Fibroblast of lung (primary cell): Measurements from ENCODE around the gene SAFB2. TPM values are rescaled to one million over a fixed set of nuclear protein-coding genes. Genes with fewer than 3 reads are reported as not detected.
A peak's percentile ranks its signal among the peaks of the same experiment; 100 is the strongest.

Experiments used
- DNase-seq, 2 donors: peaks; one replicate each; pipeline versions ENCODE4 v3.0.0 to v3.0.0-alpha.2; 2010; ENCODE audit warnings: low read depth in 2 of 2
- H2AFZ ChIP-seq: 2 replicates; pipeline ENCODE4 v1.5.1; 2012; ENCODE audit warnings: low read length, control low read depth, inconsistent platforms
- H3K27ac ChIP-seq: 2 replicates; pipeline ENCODE4 v1.5.1; 2011; ENCODE audit warnings: low read length, control low read depth; ENCODE audit not compliant: insufficient read depth
- H3K27me3 ChIP-seq: 2 replicates; pipeline ENCODE4 v1.5.1; 2011; ENCODE audit warnings: mild to moderate bottlenecking, low read length; ENCODE audit not compliant: control insufficient read depth, insufficient read depth
- H3K36me3 ChIP-seq: 2 replicates; pipeline ENCODE4 v1.5.1; 2011; ENCODE audit warnings: low read length; ENCODE audit not compliant: control insufficient read depth, insufficient read depth
- H3K4me1 ChIP-seq: 2 replicates; pipeline ENCODE4 v1.5.1; 2011; ENCODE audit warnings: low read length; ENCODE audit not compliant: control insufficient read depth, insufficient read depth; ENCODE audit errors: extremely low read depth
- H3K4me2 ChIP-seq: 2 replicates; pipeline ENCODE4 v1.5.1; 2011; ENCODE audit warnings: low read length, control low read depth; ENCODE audit not compliant: insufficient read depth; ENCODE audit errors: extremely low read depth
- H3K4me3 ChIP-seq, 4 experiments: fragments of 200-600 bp in 1 of 4; sonication (generic) in 1 of 4; replicated peaks in 1 of 4; 2 replicates each; pipeline ENCODE4 v1.5.1; 2011 to 2016; ENCODE audit warnings: low read length in 4 of 4, low read depth in 3 of 4, mild to moderate bottlenecking in 3 of 4, control low read depth in 2 of 4, inconsistent platforms in 1 of 4, mixed read lengths in 1 of 4; ENCODE audit not compliant: insufficient read depth in 1 of 4; ENCODE audit errors: control extremely low read depth in 1 of 4
- H3K79me2 ChIP-seq: 2 replicates; pipeline ENCODE4 v1.5.1; 2012; ENCODE audit warnings: mild to moderate bottlenecking, low read length, inconsistent platforms; ENCODE audit not compliant: control insufficient read depth, insufficient read depth
- H3K9ac ChIP-seq: 2 replicates; pipeline ENCODE4 v1.5.1; 2011; ENCODE audit warnings: mild to moderate bottlenecking, low read length, control low read depth; ENCODE audit not compliant: insufficient read depth
- H3K9me3 ChIP-seq: 2 replicates; pipeline ENCODE4 v1.5.1; 2012; ENCODE audit warnings: low read depth, low read length; ENCODE audit not compliant: control insufficient read depth, insufficient read depth
- H4K20me1 ChIP-seq: 2 replicates; pipeline ENCODE4 v1.5.1; 2011; ENCODE audit warnings: low read length; ENCODE audit not compliant: control insufficient read depth, insufficient read depth; ENCODE audit errors: extremely low read depth
- EZH2 ChIP-seq: IDR thresholded peaks from 2 replicates; pipeline ENCODE4 v1.5.1; 2012; ENCODE audit warnings: low read length, control low read depth, mild to moderate bottlenecking; ENCODE audit errors: missing control alignments
- polyA plus RNA-seq, 2 donors: library from polyadenylated mRNA; depleted of rRNA in 1 of 2; stranded (reverse) in 1 of 2; unstranded in 1 of 2; fragments of >200 nt; gene quantifications; 2 replicates each; pipeline ENCODE4 v1.2.1, GENCODE V29; 2011 to 2012; ENCODE audit warnings: missing spikeins in 1 of 2
- total RNA-seq: library from RNA; depleted of rRNA; stranded (reverse); fragments of >200 nt; gene quantifications from 2 replicates; pipeline ENCODE4 v1.2.1, GENCODE V29; 2014
- TF ChIP-seq, protein P1 (sequence below), 2 donors: IDR thresholded peaks in 1 of 2; conservative IDR thresholded peaks in 1 of 2; 1 replicate in 1 of 2; 2 replicates in 1 of 2; pipeline ENCODE4 v1.5.1; 2011 to 2012; ENCODE audit warnings: low read length in 2 of 2, control low read depth in 1 of 2, inconsistent platforms in 1 of 2, low read depth in 1 of 2, mild to moderate bottlenecking in 1 of 2

The SAFB2 gene
- total and polyA plus RNA-seq, 2 donors (not counting 1 experiment from before 2014, with no cell fraction given): 16.9 to 35.8 TPM

DNA sequence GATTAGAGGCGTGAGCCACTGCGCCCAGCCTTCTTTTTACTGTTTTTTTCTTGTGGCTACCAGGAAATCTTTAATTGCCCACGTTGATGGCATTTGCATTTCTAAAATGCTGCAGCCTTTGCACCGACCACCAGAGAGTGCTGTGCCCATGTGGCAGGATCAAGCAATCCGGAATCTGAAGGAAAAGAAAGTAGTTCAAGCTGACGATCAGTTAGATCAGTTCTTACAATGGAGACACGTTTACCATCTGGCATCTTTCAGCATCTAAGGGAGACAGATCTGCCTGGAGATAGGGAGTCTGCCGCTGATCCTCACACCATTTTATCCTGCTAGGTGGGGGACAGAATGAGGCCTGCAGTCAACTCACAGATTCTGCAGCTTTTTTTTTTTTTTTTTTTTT is 74.7 kb downstream of the SAFB2 start:
- H4K20me1 ChIP-seq: no peaks in the 10 kb centered on the region
- DNase-seq: peak in 1 of 2 donors; percentile 38
- no peaks in the 10 kb centered on the region for H3K9me3 ChIP-seq
- H3K79me2 ChIP-seq: no peaks in the 10 kb centered on the region
- H3K27me3 ChIP-seq: no peaks in the 10 kb centered on the region
- no peak overlapping the region for H3K4me2 ChIP-seq
- H3K4me3 ChIP-seq: no peak overlapping the region
- H3K27ac ChIP-seq: no peak overlapping the region
- H3K9ac ChIP-seq: no peak overlapping the region
- H2AFZ ChIP-seq: no peak overlapping the region
- H3K4me1 ChIP-seq: no peaks in the 10 kb centered on the region
- no peaks in the 10 kb centered on the region for H3K36me3 ChIP-seq
- TF ChIP-seq, protein P1, sequence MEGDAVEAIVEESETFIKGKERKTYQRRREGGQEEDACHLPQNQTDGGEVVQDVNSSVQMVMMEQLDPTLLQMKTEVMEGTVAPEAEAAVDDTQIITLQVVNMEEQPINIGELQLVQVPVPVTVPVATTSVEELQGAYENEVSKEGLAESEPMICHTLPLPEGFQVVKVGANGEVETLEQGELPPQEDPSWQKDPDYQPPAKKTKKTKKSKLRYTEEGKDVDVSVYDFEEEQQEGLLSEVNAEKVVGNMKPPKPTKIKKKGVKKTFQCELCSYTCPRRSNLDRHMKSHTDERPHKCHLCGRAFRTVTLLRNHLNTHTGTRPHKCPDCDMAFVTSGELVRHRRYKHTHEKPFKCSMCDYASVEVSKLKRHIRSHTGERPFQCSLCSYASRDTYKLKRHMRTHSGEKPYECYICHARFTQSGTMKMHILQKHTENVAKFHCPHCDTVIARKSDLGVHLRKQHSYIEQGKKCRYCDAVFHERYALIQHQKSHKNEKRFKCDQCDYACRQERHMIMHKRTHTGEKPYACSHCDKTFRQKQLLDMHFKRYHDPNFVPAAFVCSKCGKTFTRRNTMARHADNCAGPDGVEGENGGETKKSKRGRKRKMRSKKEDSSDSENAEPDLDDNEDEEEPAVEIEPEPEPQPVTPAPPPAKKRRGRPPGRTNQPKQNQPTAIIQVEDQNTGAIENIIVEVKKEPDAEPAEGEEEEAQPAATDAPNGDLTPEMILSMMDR (conservative IDR thresholded peaks at IDR 0.05 in 1 of 2, IDR thresholded peaks at IDR 0.05 in 1 of 2; ENCODE audit: low read depth in 1 of 2, low read length in 2 of 2): peak; percentile 60 to 62
- TF ChIP-seq EZH2: no peak

DNA sequence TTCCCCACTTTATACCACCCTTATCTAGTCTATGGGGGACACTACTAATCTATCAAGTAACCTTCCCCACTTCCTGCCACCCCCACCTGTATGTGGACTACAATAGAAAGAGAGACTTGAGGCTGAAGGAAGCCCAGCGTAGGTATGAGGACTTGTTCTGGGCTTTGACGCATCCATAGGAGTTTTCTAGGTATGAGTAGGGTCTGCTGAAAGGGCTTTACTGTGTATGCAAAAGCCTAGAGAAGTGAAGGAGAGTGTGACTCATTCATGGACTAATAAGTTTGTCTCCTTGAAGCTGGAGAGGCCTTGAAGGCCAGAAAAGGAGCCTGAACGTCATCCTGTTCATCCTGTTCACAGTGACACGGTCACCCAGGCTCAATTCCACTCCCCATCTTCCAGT is 76.6 kb downstream of the SAFB2 start:
- Histone ChIP-seq H2AFZ (no peak overlapping the region), H3K36me3 (no peaks in the 10 kb centered on the region), H3K79me2 (no peaks in the 10 kb centered on the region), H3K4me3 (no peak overlapping the region), H3K4me2 (no peak overlapping the region), H3K4me1 (no peaks in the 10 kb centered on the region), H3K9ac (no peak overlapping the region), H4K20me1 (no peaks in the 10 kb centered on the region), H3K9me3 (no peaks in the 10 kb centered on the region), H3K27ac (no peak overlapping the region), H3K27me3 (no peaks in the 10 kb centered on the region)
- DNase-seq: no peak
- TF ChIP-seq, protein P1 (conservative IDR thresholded peaks at IDR 0.05 in 1 of 2, IDR thresholded peaks at IDR 0.05 in 1 of 2; ENCODE audit: low read depth in 1 of 2, low read length in 2 of 2): no peak
- TF ChIP-seq EZH2: no peak

DNA sequence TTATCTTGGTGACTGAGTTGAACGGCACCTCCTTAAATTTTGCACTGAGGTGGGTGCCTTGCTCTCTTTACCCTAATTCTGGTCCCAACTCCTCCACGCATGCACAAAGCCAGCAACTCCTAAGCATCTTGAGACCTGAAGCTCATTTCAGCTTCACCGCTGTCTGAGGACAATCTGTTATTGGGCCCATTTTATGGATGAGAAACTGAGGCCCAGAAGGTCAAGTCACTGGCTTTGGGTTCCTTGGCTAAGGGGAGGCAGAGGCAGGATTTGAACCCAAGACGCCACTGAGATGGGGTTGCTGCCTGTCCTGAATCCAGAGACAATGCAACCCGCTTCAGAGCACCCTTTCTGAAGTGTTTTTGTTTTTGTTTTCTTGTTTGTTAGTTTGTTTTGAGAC is 77.5 kb downstream of the SAFB2 start:
- Histone ChIP-seq H3K27ac (no peak overlapping the region), H3K36me3 (no peaks in the 10 kb centered on the region), H2AFZ (no peak overlapping the region), H3K4me3 (no peak overlapping the region), H3K79me2 (no peaks in the 10 kb centered on the region), H4K20me1 (no peaks in the 10 kb centered on the region), H3K9ac (no peak overlapping the region), H3K4me1 (no peaks in the 10 kb centered on the region), H3K4me2 (no peak overlapping the region), H3K27me3 (no peaks in the 10 kb centered on the region), H3K9me3 (no peaks in the 10 kb centered on the region)
- no peak for TF ChIP-seq EZH2
- TF ChIP-seq, protein P1 (conservative IDR thresholded peaks at IDR 0.05 in 1 of 2, IDR thresholded peaks at IDR 0.05 in 1 of 2; ENCODE audit: low read depth in 1 of 2, low read length in 2 of 2): no peak
- DNase-seq: no peak
